ENCODE results near the gene TPSB2. TPM values are rescaled to one million over a fixed set of nuclear protein-coding genes. Genes with fewer than 3 reads are reported as not detected.

Gene TPSB2
- polyA plus RNA-seq, 1 donor = 0.34 TPM

GRCh38 chr16:1182316-1182671 lies 47.7 kb downstream of the TPSB2 start:
- H3K4me1 ChIP-seq (ENCODE audit: control insufficient read depth, insufficient read depth, low read length) = no peaks in the 10 kb centered on the region

GRCh38 chr16:1181404-1182315 lies 48.3 kb downstream of the TPSB2 start:
- H3K4me1 ChIP-seq (ENCODE audit: control insufficient read depth, insufficient read depth, low read length) = no peaks in the 10 kb centered on the region
- 80% methylated on average over 1 of the region's 39 CpGs for WGBS (ENCODE audit: insufficient coverage, low lambda C conversion rate)
- no peak for DNase-seq
- peaks cover 11% of the 10 kb centered on the region for H3K9me3 ChIP-seq (ENCODE audit: control insufficient read depth, low read depth, low read length)
- H3K27me3 ChIP-seq (ENCODE audit: control insufficient read depth, insufficient read depth, low read length) = no peaks in the 10 kb centered on the region
- no peak overlapping the region for H3K4me3 ChIP-seq (ENCODE audit: low read length)
- no peaks in the 10 kb centered on the region for H3K36me3 ChIP-seq (ENCODE audit: control insufficient read depth, insufficient read depth, low read length)
- H3K27ac ChIP-seq (ENCODE audit: low read length) = no peak overlapping the region

More at GRCh38 chr16:1182316-1182671, 47.7 kb downstream of the TPSB2 start:
- H3K27ac ChIP-seq (ENCODE audit: low read length) = no peak overlapping the region
- no CpG with 5 or more reads among the region's 19 CpGs for WGBS (ENCODE audit: insufficient coverage, low lambda C conversion rate)
- peaks cover 14% of the 10 kb centered on the region for H3K9me3 ChIP-seq (ENCODE audit: control insufficient read depth, low read depth, low read length)
- H3K36me3 ChIP-seq (ENCODE audit: control insufficient read depth, insufficient read depth, low read length) = no peaks in the 10 kb centered on the region
- no peaks in the 10 kb centered on the region for H3K27me3 ChIP-seq (ENCODE audit: control insufficient read depth, insufficient read depth, low read length)
- no peak overlapping the region for H3K4me3 ChIP-seq (ENCODE audit: low read length)
- DNase-seq = no peak

GRCh38 chr16:1180549-1181403 lies 49.2 kb downstream of the TPSB2 start:
- no peaks in the 10 kb centered on the region for H3K27me3 ChIP-seq (ENCODE audit: control insufficient read depth, insufficient read depth, low read length)
- no peaks in the 10 kb centered on the region for H3K36me3 ChIP-seq (ENCODE audit: control insufficient read depth, insufficient read depth, low read length)
- no CpG with 5 or more reads among the region's 38 CpGs for WGBS (ENCODE audit: insufficient coverage, low lambda C conversion rate)
- no peak for DNase-seq
- H3K4me1 ChIP-seq (ENCODE audit: control insufficient read depth, insufficient read depth, low read length) = no peaks in the 10 kb centered on the region
- H3K4me3 ChIP-seq (ENCODE audit: low read length) = no peak overlapping the region
- peaks cover 6% of the 10 kb centered on the region for H3K9me3 ChIP-seq (ENCODE audit: control insufficient read depth, low read depth, low read length)
- no peak overlapping the region for H3K27ac ChIP-seq (ENCODE audit: low read length)

Other genes starting within 250 kb of the TPSB2 start
- gene SOX8, start 248.4 kb downstream of the TPSB2 start, polyA plus RNA-seq = 3.7 TPM
- gene SSTR5, start 157.4 kb downstream of the TPSB2 start, polyA plus RNA-seq = 1.2 TPM
- 0.03 TPM for gene C1QTNF8, start 133.9 kb downstream of the TPSB2 start, polyA plus RNA-seq
- gene CACNA1H, start 77.1 kb downstream of the TPSB2 start, polyA plus RNA-seq = 9.8 TPM
- 25.4 TPM for gene TPSG1, start 4.9 kb downstream of the TPSB2 start, polyA plus RNA-seq
- 0.30 TPM for gene TPSAB1, start 10.5 kb upstream of the TPSB2 start, polyA plus RNA-seq
- gene TPSD1, start 25.9 kb upstream of the TPSB2 start, polyA plus RNA-seq = 0.06 TPM
- gene UBE2I, start 79.5 kb upstream of the TPSB2 start, polyA plus RNA-seq = 130 TPM
- gene BAIAP3, start 103.5 kb upstream of the TPSB2 start, polyA plus RNA-seq = 8.1 TPM
- gene TSR3, start 121.7 kb upstream of the TPSB2 start, polyA plus RNA-seq = 40.0 TPM
- gene GNPTG, start 121.7 kb upstream of the TPSB2 start, polyA plus RNA-seq = 68.3 TPM
- gene UNKL, start 184.5 kb upstream of the TPSB2 start, polyA plus RNA-seq = 21.9 TPM
- gene UQCC4, start 190.6 kb upstream of the TPSB2 start, polyA plus RNA-seq = 18.5 TPM
- 1.3 TPM for gene PERCC1, start 200.9 kb upstream of the TPSB2 start, polyA plus RNA-seq
- gene CCDC154, start 214.4 kb upstream of the TPSB2 start, polyA plus RNA-seq = 2.9 TPM
- gene CLCN7, start 244.8 kb upstream of the TPSB2 start, polyA plus RNA-seq = 93.6 TPM

Data from large intestine (tissue), 3 donors.